ENCODE measurements around the gene ENKUR.

DNA sequence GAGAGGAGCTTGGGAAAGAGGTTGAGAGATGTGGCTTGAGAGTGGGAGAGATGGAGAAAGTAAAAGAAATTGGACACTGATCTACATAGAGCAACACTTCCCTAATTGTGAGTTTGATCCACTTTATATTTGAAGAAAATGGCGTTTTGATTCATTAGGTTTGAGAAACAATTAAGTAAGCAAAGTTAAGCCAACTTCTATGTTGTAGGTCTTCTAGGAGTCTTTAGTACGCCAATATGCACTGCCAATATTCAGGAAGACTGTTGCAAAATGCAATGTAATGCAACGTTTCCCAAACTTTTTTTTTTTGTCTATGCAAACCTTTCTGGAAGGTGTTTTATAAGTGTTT lies 56.6 kb downstream of the ENKUR start:
- TF ChIP-seq, protein P1, sequence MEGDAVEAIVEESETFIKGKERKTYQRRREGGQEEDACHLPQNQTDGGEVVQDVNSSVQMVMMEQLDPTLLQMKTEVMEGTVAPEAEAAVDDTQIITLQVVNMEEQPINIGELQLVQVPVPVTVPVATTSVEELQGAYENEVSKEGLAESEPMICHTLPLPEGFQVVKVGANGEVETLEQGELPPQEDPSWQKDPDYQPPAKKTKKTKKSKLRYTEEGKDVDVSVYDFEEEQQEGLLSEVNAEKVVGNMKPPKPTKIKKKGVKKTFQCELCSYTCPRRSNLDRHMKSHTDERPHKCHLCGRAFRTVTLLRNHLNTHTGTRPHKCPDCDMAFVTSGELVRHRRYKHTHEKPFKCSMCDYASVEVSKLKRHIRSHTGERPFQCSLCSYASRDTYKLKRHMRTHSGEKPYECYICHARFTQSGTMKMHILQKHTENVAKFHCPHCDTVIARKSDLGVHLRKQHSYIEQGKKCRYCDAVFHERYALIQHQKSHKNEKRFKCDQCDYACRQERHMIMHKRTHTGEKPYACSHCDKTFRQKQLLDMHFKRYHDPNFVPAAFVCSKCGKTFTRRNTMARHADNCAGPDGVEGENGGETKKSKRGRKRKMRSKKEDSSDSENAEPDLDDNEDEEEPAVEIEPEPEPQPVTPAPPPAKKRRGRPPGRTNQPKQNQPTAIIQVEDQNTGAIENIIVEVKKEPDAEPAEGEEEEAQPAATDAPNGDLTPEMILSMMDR (IDR thresholded peaks at IDR 0.05): no peak
- TF ChIP-seq POLR2A (IDR thresholded peaks at IDR 0.05) (no peak), POLR2AphosphoS5 (IDR thresholded peaks at IDR 0.05) (no peak)

Data from prostate gland (tissue), 2 donors.